ENCODE data around the gene ACRBP.

ACRBP gene

DNA sequence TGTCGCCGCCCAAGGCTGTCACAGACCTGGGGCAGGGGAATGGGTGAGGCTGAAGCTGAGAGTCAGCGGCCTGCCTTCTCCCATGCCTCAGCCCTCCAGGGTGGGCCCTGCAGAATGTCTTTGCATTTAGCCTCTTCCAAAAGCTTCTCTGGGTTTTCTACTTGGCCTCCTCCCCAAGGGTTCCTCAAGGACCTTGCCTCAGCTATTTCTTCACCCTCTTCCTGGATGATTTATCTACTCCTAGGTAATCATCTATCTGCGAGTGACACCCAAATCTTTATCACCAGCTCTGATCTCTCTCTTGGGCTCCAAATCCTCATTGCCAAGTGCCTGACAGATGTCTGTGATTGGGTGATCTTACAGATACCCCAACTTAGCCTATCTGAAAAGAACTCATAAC, 6.7 kb downstream of the ACRBP start:
- no peak for TF ChIP-seq OSR1 (CRISPR knock-in tag; IDR thresholded peaks at IDR 0.05)
- no peak for TF ChIP-seq ZNF8 (CRISPR knock-in tag; IDR thresholded peaks at IDR 0.05)
- no peak for TF ChIP-seq ZFP3 (CRISPR knock-in tag; IDR thresholded peaks at IDR 0.05)
- TF ChIP-seq, protein P1, sequence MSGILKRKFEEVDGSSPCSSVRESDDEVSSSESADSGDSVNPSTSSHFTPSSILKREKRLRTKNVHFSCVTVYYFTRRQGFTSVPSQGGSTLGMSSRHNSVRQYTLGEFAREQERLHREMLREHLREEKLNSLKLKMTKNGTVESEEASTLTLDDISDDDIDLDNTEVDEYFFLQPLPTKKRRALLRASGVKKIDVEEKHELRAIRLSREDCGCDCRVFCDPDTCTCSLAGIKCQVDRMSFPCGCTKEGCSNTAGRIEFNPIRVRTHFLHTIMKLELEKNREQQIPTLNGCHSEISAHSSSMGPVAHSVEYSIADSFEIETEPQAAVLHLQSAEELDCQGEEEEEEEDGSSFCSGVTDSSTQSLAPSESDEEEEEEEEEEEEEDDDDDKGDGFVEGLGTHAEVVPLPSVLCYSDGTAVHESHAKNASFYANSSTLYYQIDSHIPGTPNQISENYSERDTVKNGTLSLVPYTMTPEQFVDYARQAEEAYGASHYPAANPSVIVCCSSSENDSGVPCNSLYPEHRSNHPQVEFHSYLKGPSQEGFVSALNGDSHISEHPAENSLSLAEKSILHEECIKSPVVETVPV (CRISPR knock-in tag; IDR thresholded peaks at IDR 0.05), result no peak
- TF ChIP-seq ZC3H10 (CRISPR knock-in tag; IDR thresholded peaks at IDR 0.05), result no peak
- TF ChIP-seq, protein P2, sequence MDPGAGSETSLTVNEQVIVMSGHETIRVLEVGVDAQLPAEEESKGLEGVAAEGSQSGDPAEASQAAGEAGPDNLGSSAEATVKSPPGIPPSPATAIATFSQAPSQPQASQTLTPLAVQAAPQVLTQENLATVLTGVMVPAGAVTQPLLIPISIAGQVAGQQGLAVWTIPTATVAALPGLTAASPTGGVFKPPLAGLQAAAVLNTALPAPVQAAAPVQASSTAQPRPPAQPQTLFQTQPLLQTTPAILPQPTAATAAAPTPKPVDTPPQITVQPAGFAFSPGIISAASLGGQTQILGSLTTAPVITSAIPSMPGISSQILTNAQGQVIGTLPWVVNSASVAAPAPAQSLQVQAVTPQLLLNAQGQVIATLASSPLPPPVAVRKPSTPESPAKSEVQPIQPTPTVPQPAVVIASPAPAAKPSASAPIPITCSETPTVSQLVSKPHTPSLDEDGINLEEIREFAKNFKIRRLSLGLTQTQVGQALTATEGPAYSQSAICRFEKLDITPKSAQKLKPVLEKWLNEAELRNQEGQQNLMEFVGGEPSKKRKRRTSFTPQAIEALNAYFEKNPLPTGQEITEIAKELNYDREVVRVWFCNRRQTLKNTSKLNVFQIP (CRISPR knock-in tag; IDR thresholded peaks at IDR 0.05; ENCODE audit: borderline replicate concordance, low read depth), result no peak
- no peak for TF ChIP-seq TCF4 (CRISPR knock-in tag; IDR thresholded peaks at IDR 0.05; ENCODE audit: borderline replicate concordance)
- no peak for TF ChIP-seq TOX (CRISPR knock-in tag; IDR thresholded peaks at IDR 0.05; ENCODE audit: borderline replicate concordance)
- no peak for TF ChIP-seq ZFP30 (CRISPR knock-in tag; IDR thresholded peaks at IDR 0.05)
- no peak for TF ChIP-seq GLIS3 (CRISPR knock-in tag; IDR thresholded peaks at IDR 0.05)
- no peak for TF ChIP-seq CSDC2 (CRISPR knock-in tag; IDR thresholded peaks at IDR 0.05)
- TF ChIP-seq ZNF70 (CRISPR knock-in tag; IDR thresholded peaks at IDR 0.05), result no peak
- no peak for TF ChIP-seq ISL1 (CRISPR knock-in tag; IDR thresholded peaks at IDR 0.05)
- no peak for TF ChIP-seq PPARA (CRISPR knock-in tag; IDR thresholded peaks at IDR 0.05; ENCODE audit: borderline replicate concordance)
- TF ChIP-seq ARNTL (CRISPR knock-in tag; IDR thresholded peaks at IDR 0.05; ENCODE audit: borderline replicate concordance, low read depth), result no peak
- TF ChIP-seq, protein P3, sequence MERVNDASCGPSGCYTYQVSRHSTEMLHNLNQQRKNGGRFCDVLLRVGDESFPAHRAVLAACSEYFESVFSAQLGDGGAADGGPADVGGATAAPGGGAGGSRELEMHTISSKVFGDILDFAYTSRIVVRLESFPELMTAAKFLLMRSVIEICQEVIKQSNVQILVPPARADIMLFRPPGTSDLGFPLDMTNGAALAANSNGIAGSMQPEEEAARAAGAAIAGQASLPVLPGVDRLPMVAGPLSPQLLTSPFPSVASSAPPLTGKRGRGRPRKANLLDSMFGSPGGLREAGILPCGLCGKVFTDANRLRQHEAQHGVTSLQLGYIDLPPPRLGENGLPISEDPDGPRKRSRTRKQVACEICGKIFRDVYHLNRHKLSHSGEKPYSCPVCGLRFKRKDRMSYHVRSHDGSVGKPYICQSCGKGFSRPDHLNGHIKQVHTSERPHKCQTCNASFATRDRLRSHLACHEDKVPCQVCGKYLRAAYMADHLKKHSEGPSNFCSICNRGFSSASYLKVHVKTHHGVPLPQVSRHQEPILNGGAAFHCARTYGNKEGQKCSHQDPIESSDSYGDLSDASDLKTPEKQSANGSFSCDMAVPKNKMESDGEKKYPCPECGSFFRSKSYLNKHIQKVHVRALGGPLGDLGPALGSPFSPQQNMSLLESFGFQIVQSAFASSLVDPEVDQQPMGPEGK (CRISPR knock-in tag; IDR thresholded peaks at IDR 0.05; ENCODE audit: borderline replicate concordance), result no peak
- no peak for TF ChIP-seq RARB (CRISPR knock-in tag; IDR thresholded peaks at IDR 0.05)
- TF ChIP-seq BACH2 (CRISPR knock-in tag; IDR thresholded peaks at IDR 0.05; ENCODE audit: borderline replicate concordance), result no peak
- TF ChIP-seq ESRRG (CRISPR knock-in tag; IDR thresholded peaks at IDR 0.05), result no peak
- TF ChIP-seq, protein P4, sequence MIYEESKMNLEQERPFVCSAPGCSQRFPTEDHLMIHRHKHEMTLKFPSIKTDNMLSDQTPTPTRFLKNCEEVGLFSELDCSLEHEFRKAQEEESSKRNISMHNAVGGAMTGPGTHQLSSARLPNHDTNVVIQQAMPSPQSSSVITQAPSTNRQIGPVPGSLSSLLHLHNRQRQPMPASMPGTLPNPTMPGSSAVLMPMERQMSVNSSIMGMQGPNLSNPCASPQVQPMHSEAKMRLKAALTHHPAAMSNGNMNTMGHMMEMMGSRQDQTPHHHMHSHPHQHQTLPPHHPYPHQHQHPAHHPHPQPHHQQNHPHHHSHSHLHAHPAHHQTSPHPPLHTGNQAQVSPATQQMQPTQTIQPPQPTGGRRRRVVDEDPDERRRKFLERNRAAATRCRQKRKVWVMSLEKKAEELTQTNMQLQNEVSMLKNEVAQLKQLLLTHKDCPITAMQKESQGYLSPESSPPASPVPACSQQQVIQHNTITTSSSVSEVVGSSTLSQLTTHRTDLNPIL (CRISPR knock-in tag; IDR thresholded peaks at IDR 0.05; ENCODE audit: low read depth), result no peak
- ATAC-seq, result no peak

DNA sequence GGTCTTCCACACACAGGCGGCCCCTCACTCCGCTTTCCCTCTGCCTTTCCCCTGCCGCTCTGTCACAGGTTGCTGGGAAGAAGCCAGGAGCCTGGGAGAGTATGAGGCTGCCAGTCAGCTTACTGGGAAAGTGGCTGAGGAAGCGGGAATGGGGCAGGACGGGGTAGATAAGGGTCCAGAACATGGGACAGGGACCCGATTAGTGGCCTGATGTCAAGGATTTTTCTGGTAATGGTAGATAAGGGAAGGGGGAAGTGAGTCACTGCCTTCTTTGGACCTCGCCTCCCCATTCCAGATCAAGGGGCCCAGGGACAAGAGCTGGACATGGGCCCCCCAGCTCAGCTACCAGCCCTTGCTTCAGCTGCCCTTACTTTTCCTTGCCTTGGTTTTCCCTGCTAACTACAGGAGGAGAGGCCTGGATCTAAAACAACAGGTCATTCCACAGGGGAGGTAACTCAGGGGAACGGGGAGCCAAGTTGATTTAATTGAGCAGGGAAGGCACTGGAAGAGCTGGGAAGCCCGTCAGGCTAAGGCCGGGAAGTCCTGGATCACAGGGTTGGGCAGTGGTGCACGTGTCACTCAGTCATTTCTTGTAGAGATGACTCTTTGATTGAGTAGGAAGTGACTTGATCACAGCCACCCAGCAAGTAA, 8.0 kb downstream of the ACRBP start:
- ATAC-seq, result no peak
- no peak for TF ChIP-seq PPARA (CRISPR knock-in tag; IDR thresholded peaks at IDR 0.05; ENCODE audit: borderline replicate concordance)
- TF ChIP-seq, protein P5, sequence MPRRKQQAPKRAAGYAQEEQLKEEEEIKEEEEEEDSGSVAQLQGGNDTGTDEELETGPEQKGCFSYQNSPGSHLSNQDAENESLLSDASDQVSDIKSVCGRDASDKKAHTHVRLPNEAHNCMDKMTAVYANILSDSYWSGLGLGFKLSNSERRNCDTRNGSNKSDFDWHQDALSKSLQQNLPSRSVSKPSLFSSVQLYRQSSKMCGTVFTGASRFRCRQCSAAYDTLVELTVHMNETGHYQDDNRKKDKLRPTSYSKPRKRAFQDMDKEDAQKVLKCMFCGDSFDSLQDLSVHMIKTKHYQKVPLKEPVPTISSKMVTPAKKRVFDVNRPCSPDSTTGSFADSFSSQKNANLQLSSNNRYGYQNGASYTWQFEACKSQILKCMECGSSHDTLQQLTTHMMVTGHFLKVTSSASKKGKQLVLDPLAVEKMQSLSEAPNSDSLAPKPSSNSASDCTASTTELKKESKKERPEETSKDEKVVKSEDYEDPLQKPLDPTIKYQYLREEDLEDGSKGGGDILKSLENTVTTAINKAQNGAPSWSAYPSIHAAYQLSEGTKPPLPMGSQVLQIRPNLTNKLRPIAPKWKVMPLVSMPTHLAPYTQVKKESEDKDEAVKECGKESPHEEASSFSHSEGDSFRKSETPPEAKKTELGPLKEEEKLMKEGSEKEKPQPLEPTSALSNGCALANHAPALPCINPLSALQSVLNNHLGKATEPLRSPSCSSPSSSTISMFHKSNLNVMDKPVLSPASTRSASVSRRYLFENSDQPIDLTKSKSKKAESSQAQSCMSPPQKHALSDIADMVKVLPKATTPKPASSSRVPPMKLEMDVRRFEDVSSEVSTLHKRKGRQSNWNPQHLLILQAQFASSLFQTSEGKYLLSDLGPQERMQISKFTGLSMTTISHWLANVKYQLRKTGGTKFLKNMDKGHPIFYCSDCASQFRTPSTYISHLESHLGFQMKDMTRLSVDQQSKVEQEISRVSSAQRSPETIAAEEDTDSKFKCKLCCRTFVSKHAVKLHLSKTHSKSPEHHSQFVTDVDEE (CRISPR knock-in tag; IDR thresholded peaks at IDR 0.05), result no peak
- TF ChIP-seq SNAI2 (CRISPR knock-in tag; IDR thresholded peaks at IDR 0.05), result no peak
- TF ChIP-seq OSR1 (CRISPR knock-in tag; IDR thresholded peaks at IDR 0.05), result no peak
- no peak for TF ChIP-seq ISL1 (CRISPR knock-in tag; IDR thresholded peaks at IDR 0.05)
- no peak for TF ChIP-seq ARNTL (CRISPR knock-in tag; IDR thresholded peaks at IDR 0.05; ENCODE audit: borderline replicate concordance, low read depth)
- TF ChIP-seq, protein P3 (CRISPR knock-in tag; IDR thresholded peaks at IDR 0.05; ENCODE audit: borderline replicate concordance), result no peak
- TF ChIP-seq BACH2 (CRISPR knock-in tag; IDR thresholded peaks at IDR 0.05; ENCODE audit: borderline replicate concordance), result no peak
- TF ChIP-seq ZC3H10 (CRISPR knock-in tag; IDR thresholded peaks at IDR 0.05), result no peak
- no peak for TF ChIP-seq RARB (CRISPR knock-in tag; IDR thresholded peaks at IDR 0.05)
- no peak for TF ChIP-seq ZNF8 (CRISPR knock-in tag; IDR thresholded peaks at IDR 0.05)
- TF ChIP-seq, protein P1 (CRISPR knock-in tag; IDR thresholded peaks at IDR 0.05), result no peak
- no peak for TF ChIP-seq ZNF70 (CRISPR knock-in tag; IDR thresholded peaks at IDR 0.05)

Data from SK-N-SH treated with all-trans-retinoic acid at 6 μM for 48 hours (cell line).